B cell (primary cell): ENCODE data around the gene MPLKIP. TPM values are rescaled to one million over a fixed set of nuclear protein-coding genes. Genes with fewer than 3 reads are reported as not detected.
"Not testable (repeated sequence)": the region's sequence is repeated elsewhere in the genome, so short reads cannot be mapped to it uniquely, and the experiment has no call there.

Source experiments
- ATAC-seq: fragments of 200-7000 bp; cut with Tn5 transposase; one replicate; pipeline ENCODE4 v1.10.0; 2021; ENCODE audit warnings: low read depth, mild to moderate bottlenecking, moderate number of reproducible peaks, moderate library complexity
- CTCF ChIA-PET: fragments of 350-600 bp; sonication (Branson Sonifier 250); formaldehyde crosslinking; loops from one replicate; lab custom pipeline; 2021; ENCODE audit warnings: antibody characterized with exemption, inconsistent platforms; lab: Charles Lee
- POLR2A ChIA-PET: fragments of 350-600 bp; sonication (Branson Sonifier 250); formaldehyde crosslinking; loops from one replicate; lab custom pipeline; 2021; ENCODE audit warnings: antibody characterized with exemption; lab: Charles Lee
- DNase-seq: peaks from one replicate; pipeline ENCODE4 v3.0.0; 2013
- H2AFZ ChIP-seq: 2 replicates; pipeline ENCODE4 v1.6.1; 2012; ENCODE audit warnings: mild to moderate bottlenecking, low read depth, low read length; ENCODE audit not compliant: insufficient read depth, poor library complexity, severe bottlenecking
- H3K27ac ChIP-seq, 2 donors: 1 replicate in 1 of 2; 2 replicates in 1 of 2; pipeline ENCODE4 v1.5.1; 2012 to 2013; ENCODE audit warnings: low read length in 2 of 2, mild to moderate bottlenecking in 2 of 2, moderate library complexity in 1 of 2
- H3K27me3 ChIP-seq, 4 experiments: fragments of 200-600 bp in 1 of 4; sonication (generic) in 1 of 4; replicated peaks in 1 of 4; 1 replicate in 2 of 4; 2 replicates in 2 of 4; pipeline versions ENCODE4 v1.6.1 to v1.7.0; 2013 to 2016; ENCODE audit warnings: low read length in 3 of 4, mild to moderate bottlenecking in 2 of 4, mixed read lengths in 1 of 4, moderate library complexity in 1 of 4; ENCODE audit not compliant: insufficient read depth in 4 of 4, control insufficient read depth in 3 of 4; ENCODE audit errors: control extremely low read depth in 1 of 4
- H3K36me3 ChIP-seq, 2 experiments: replicated peaks in 1 of 2; 1 replicate in 1 of 2; 2 replicates in 1 of 2; pipeline versions ENCODE4 v1.6.1 to v1.7.1; 2013; ENCODE audit warnings: low read length in 1 of 2; ENCODE audit not compliant: insufficient read depth in 2 of 2, control insufficient read depth in 1 of 2; ENCODE audit errors: control extremely low read depth in 1 of 2, extremely low read depth in 1 of 2
- H3K4me1 ChIP-seq, 2 donors: fragments of 200-600 bp in 1 of 2; sonication (generic) in 1 of 2; 1 replicate in 1 of 2; 2 replicates in 1 of 2; pipeline versions ENCODE4 v1.5.1 to v1.6.1; 2013 to 2017; ENCODE audit warnings: low read length in 2 of 2; ENCODE audit not compliant: control insufficient read depth in 2 of 2, insufficient read depth in 2 of 2
- H3K4me2 ChIP-seq: replicated peaks from 2 replicates; pipeline ENCODE3; 2012; ENCODE audit warnings: mild to moderate bottlenecking, low read depth, low read length; ENCODE audit not compliant: poor library complexity, severe bottlenecking
- H3K4me3 ChIP-seq, 5 experiments: fragments of 200-600 bp in 1 of 5; sonication (generic) in 1 of 5; 1 replicate in 3 of 5; 2 replicates in 2 of 5; pipeline versions ENCODE4 v1.5.1 to v1.7.0; 2011 to 2016; ENCODE audit warnings: low read length in 4 of 5, mild to moderate bottlenecking in 4 of 5, low read depth in 2 of 5, control low read depth in 1 of 5, moderate library complexity in 1 of 5; ENCODE audit not compliant: insufficient read depth in 1 of 5; ENCODE audit errors: control extremely low read depth in 1 of 5, extremely low read depth in 1 of 5
- H3K79me2 ChIP-seq: fragments of 200-600 bp; sonication (generic); one replicate; pipeline ENCODE4 v1.6.0; 2016; ENCODE audit warnings: low read length; ENCODE audit not compliant: control insufficient read depth, insufficient read depth
- H3K9ac ChIP-seq: fragments of 200-600 bp; sonication (generic); 2 replicates; pipeline ENCODE4 v1.6.1; 2017; ENCODE audit warnings: mild to moderate bottlenecking, low read length, moderate library complexity
- H3K9me3 ChIP-seq, 3 donors: one replicate each; pipeline versions ENCODE4 v1.6.1 to v1.7.1; 2013; ENCODE audit warnings: low read length in 2 of 3; ENCODE audit not compliant: control insufficient read depth in 2 of 3, insufficient read depth in 1 of 3; ENCODE audit errors: control extremely low read depth in 1 of 3
- H4K20me1 ChIP-seq: 2 replicates; pipeline ENCODE4 v1.6.0; 2012; ENCODE audit warnings: mild to moderate bottlenecking, low read length; ENCODE audit not compliant: insufficient read depth, control insufficient read depth, poor library complexity, severe bottlenecking
- H3K27ac Mint-ChIP-seq: one replicate; pipeline ENCODE4 v1.8.0; 2021; ENCODE audit warnings: mixed read lengths
- H3K27me3 Mint-ChIP-seq: one replicate; pipeline ENCODE4 v1.8.0; 2021; ENCODE audit warnings: mixed read lengths
- H3K4me1 Mint-ChIP-seq: one replicate; pipeline ENCODE4 v1.8.0; 2021; ENCODE audit warnings: mixed read lengths
- H3K4me3 Mint-ChIP-seq: one replicate; pipeline ENCODE4 v1.8.0; 2021; ENCODE audit warnings: mixed read lengths
- H3K9me3 Mint-ChIP-seq: one replicate; pipeline ENCODE4 v1.8.0; 2022; ENCODE audit warnings: mixed read lengths; ENCODE audit not compliant: insufficient read depth
- EZH2 ChIP-seq: IDR thresholded peaks from 2 replicates; pipeline ENCODE4 v1.6.1; 2012; ENCODE audit warnings: borderline replicate concordance, low read depth, mild to moderate bottlenecking, moderate library complexity, low read length; ENCODE audit not compliant: insufficient read depth, poor library complexity, severe bottlenecking
- WGBS: methylation state at CpG from one replicate; pipeline ENCODE4 v1.1.5; 2013; ENCODE audit warnings: missing lambda C conversion rate; ENCODE audit not compliant: insufficient coverage; 5-methylcytosine and 5-hydroxymethylcytosine counted together
- intact Hi-C: fragments of 100-400 bp; cut with micrococcal nuclease; formaldehyde crosslinking; loops from one replicate; pipeline ENCODE4 v1.10.0; 2022
- polyA plus RNA-seq: library from polyadenylated mRNA; depleted of rRNA; stranded (reverse); fragments of >200 nt; gene quantifications from 2 replicates; pipeline ENCODE4 v1.2.3, GENCODE V29; 2012
- total RNA-seq, 2 donors: library from RNA; stranded (reverse); fragments of 120-200 nt in 1 of 2; gene quantifications; 1 replicate in 1 of 2; 2 replicates in 1 of 2; pipeline versions ENCODE4 v1.2.3 to v1.2.4, GENCODE V29; 2013 to 2022
- TF ChIP-seq, protein P1 (sequence below): fragments of 200-600 bp; IDR thresholded peaks from one replicate; pipeline ENCODE4 v1.8.0; 2022; ENCODE audit warnings: antibody characterized with exemption, mild to moderate bottlenecking

Gene MPLKIP
- total and polyA plus RNA-seq, 2 donors (not counting 1 experiment from before 2014, with no cell fraction given), result 23.2 to 34.1 TPM

GRCh38 chr7:40168266-40168665 lies 33.8 kb upstream of the MPLKIP start:
- H3K27ac Mint-ChIP-seq, CTCF ChIA-PET: not testable (repeated sequence)

DNA sequence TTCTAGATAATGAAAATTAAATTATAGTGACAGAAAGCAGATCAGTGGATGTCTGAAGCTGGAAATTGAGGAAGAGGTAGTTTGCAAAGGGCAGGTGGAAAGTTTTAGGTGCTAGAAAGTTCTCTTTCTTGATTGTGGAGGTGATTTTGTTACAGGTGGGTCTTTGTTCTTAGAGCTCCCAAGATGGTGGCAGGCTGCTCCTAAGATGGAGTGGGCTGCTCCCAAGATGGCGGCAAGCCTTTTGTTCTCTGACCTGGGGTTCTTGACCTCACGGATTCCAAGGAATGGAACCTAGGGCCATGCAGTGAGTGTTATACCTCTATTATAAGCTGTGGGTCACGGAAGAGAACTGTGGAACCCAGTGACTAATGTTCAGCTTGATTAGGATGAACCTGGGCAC lies 32.9 kb upstream of the MPLKIP start:
- no peaks in the 10 kb centered on the region for H3K4me1 Mint-ChIP-seq
- ChIA-PET CTCF (interaction anchor here (0.7 kb wide), 1 partner anchor 14 kb away, joined by 3 read pairs; no protein-coding TSS in a partner anchor), POLR2A (no interaction called here)
- 93% methylated on average over 3 of the region's 3 CpGs for WGBS
- no peak overlapping the region for H2AFZ ChIP-seq
- H3K27ac ChIP-seq, result no peak overlapping the region
- intact Hi-C loops, result no loop called here
- H3K9me3 Mint-ChIP-seq, result no peaks in the 10 kb centered on the region
- no peak overlapping the region for H3K9ac ChIP-seq
- H3K4me3 ChIP-seq, result no peak overlapping the region
- H3K36me3 ChIP-seq, result no peaks in the 10 kb centered on the region
- no peak overlapping the region for H3K27ac Mint-ChIP-seq
- no peak overlapping the region for H3K4me3 Mint-ChIP-seq
- no peak for DNase-seq
- no peaks in the 10 kb centered on the region for H3K27me3 ChIP-seq
- H3K79me2 ChIP-seq, result no peaks in the 10 kb centered on the region
- no peak for ATAC-seq
- no peaks in the 10 kb centered on the region for H3K4me1 ChIP-seq
- H3K4me2 ChIP-seq, result no peak overlapping the region
- no peak for TF ChIP-seq EZH2
- TF ChIP-seq, protein P1, sequence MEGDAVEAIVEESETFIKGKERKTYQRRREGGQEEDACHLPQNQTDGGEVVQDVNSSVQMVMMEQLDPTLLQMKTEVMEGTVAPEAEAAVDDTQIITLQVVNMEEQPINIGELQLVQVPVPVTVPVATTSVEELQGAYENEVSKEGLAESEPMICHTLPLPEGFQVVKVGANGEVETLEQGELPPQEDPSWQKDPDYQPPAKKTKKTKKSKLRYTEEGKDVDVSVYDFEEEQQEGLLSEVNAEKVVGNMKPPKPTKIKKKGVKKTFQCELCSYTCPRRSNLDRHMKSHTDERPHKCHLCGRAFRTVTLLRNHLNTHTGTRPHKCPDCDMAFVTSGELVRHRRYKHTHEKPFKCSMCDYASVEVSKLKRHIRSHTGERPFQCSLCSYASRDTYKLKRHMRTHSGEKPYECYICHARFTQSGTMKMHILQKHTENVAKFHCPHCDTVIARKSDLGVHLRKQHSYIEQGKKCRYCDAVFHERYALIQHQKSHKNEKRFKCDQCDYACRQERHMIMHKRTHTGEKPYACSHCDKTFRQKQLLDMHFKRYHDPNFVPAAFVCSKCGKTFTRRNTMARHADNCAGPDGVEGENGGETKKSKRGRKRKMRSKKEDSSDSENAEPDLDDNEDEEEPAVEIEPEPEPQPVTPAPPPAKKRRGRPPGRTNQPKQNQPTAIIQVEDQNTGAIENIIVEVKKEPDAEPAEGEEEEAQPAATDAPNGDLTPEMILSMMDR, result no peak
- H4K20me1 ChIP-seq, result no peaks in the 10 kb centered on the region
- H3K27me3 Mint-ChIP-seq, result peaks cover 11% of the 10 kb centered on the region
- H3K9me3 ChIP-seq, result no peaks in the 10 kb centered on the region

More at GRCh38 chr7:40168266-40168665, 33.8 kb upstream of the MPLKIP start:
- H3K4me3 Mint-ChIP-seq, H3K9me3 Mint-ChIP-seq, H4K20me1 ChIP-seq, DNase-seq, POLR2A ChIA-PET, H3K9ac ChIP-seq, H3K4me1 ChIP-seq, ATAC-seq, H3K4me3 ChIP-seq, H3K4me2 ChIP-seq, H3K27me3 ChIP-seq, H2AFZ ChIP-seq, H3K9me3 ChIP-seq, H3K79me2 ChIP-seq, intact Hi-C loops, H3K36me3 ChIP-seq, H3K27ac ChIP-seq, H3K4me1 Mint-ChIP-seq: not testable (repeated sequence)
- WGBS, result 86% methylated on average over 2 of the region's 3 CpGs
- H3K27me3 Mint-ChIP-seq, result peaks cover 11% of the 10 kb centered on the region
